ENCODE measurements around the gene AMOTL2.

Gene AMOTL2

DNA sequence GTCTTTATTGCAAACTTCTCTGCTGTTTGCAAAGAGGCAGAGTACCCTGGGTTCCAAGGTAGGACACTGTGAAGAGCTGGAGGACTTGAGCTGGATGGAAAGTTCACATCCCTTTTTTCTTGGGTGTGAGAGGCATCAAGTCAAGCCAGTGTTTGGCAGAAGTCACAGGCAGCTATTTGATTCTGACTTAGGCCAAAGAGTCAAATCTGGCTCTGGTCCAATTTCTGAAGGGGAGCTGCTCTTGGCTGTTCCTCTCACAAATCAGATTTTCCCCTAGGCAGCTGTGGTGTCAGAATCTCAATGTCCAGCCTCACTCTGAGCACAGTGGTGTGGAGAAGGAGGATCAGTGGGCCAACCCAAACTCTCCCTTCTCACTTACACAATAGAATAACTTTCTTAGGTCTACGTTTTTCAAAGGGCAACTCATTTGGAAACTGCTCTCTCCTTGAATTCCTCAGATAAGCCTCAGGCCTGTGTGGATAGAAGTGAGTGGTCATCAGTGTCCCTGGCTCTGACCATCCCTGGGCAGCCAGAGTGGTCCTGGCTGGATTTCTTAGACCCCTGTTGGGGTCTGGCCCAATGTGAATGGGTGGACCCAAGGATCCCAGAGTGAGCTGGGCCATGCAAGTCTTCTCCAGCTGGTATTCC lies 18.2 kb upstream of the AMOTL2 start:
- H4K20me1 ChIP-seq (ENCODE audit: insufficient read depth, low read length): no peaks in the 10 kb centered on the region
- no peaks in the 10 kb centered on the region for H3K36me3 ChIP-seq (replicated peaks; ENCODE audit: low read depth, low read length)
- H3K27me3 ChIP-seq (ENCODE audit: low read depth, low read length): peaks cover 26% of the 10 kb centered on the region
- H3K79me2 ChIP-seq (ENCODE audit: low read length): no peaks in the 10 kb centered on the region
- no peak overlapping the region for H3K27ac ChIP-seq (ENCODE audit: low read length)
- peaks cover 12% of the 10 kb centered on the region for H3K4me1 ChIP-seq (ENCODE audit: low read length)
- TF ChIP-seq EZH2phosphoT487 (IDR thresholded peaks at IDR 0.05; ENCODE audit: low read depth): no peak
- TF ChIP-seq CTCF (IDR thresholded peaks at IDR 0.05; ENCODE audit: low read depth, low read length): no peak
- H3K9ac ChIP-seq (ENCODE audit: low read length): no peak overlapping the region
- no peak overlapping the region for H3K4me3 ChIP-seq (ENCODE audit: low read length)
- H3K4me2 ChIP-seq (ENCODE audit: low read length): no peak overlapping the region
- no peak overlapping the region for H2AFZ ChIP-seq (ENCODE audit: low read depth, low read length)
- H3K9me3 ChIP-seq (ENCODE audit: insufficient read depth, low read length): no peaks in the 10 kb centered on the region; the same call in 1 of the 2 replicates

GRCh38 chr3:134389865-134390264 lies 15.6 kb upstream of the AMOTL2 start:
- Histone ChIP-seq H3K4me3 (ENCODE audit: low read length) (no peak overlapping the region), H3K9me3 (ENCODE audit: insufficient read depth, low read length) (no peaks in the 10 kb centered on the region; the same call in 1 of the 2 replicates), H3K4me1 (ENCODE audit: low read length) (peaks cover 12% of the 10 kb centered on the region), H3K4me2 (ENCODE audit: low read length) (no peak overlapping the region), H2AFZ (ENCODE audit: low read depth, low read length) (no peak overlapping the region), H4K20me1 (ENCODE audit: insufficient read depth, low read length) (no peaks in the 10 kb centered on the region), H3K27ac (ENCODE audit: low read length) (no peak overlapping the region), H3K79me2 (ENCODE audit: low read length) (no peaks in the 10 kb centered on the region), H3K36me3 (replicated peaks; ENCODE audit: low read depth, low read length) (no peaks in the 10 kb centered on the region), H3K27me3 (ENCODE audit: low read depth, low read length) (peaks cover 21% of the 10 kb centered on the region), H3K9ac (ENCODE audit: low read length) (no peak overlapping the region)
- TF ChIP-seq CTCF (IDR thresholded peaks at IDR 0.05; ENCODE audit: low read depth, low read length) (no peak), EZH2phosphoT487 (IDR thresholded peaks at IDR 0.05; ENCODE audit: low read depth) (no peak)

GRCh38 chr3:134388788-134389485 lies 14.7 kb upstream of the AMOTL2 start:
- Histone ChIP-seq H3K27ac (ENCODE audit: low read length) (no peak overlapping the region), H3K4me1 (ENCODE audit: low read length) (peaks cover 12% of the 10 kb centered on the region), H2AFZ (ENCODE audit: low read depth, low read length) (0 out of 2 replicates have a peak overlapping the region, but pooled peaks have one; percentile 19), H4K20me1 (ENCODE audit: insufficient read depth, low read length) (no peaks in the 10 kb centered on the region), H3K9me3 (ENCODE audit: insufficient read depth, low read length) (no peaks in the 10 kb centered on the region; the same call in 1 of the 2 replicates), H3K4me2 (ENCODE audit: low read length) (peak overlapping the region; percentile 17), H3K4me3 (ENCODE audit: low read length) (no peak overlapping the region), H3K79me2 (ENCODE audit: low read length) (no peaks in the 10 kb centered on the region), H3K9ac (ENCODE audit: low read length) (no peak overlapping the region), H3K36me3 (replicated peaks; ENCODE audit: low read depth, low read length) (no peaks in the 10 kb centered on the region), H3K27me3 (ENCODE audit: low read depth, low read length) (peaks cover 21% of the 10 kb centered on the region)
- TF ChIP-seq EZH2phosphoT487 (IDR thresholded peaks at IDR 0.05; ENCODE audit: low read depth) (no peak), CTCF (IDR thresholded peaks at IDR 0.05; ENCODE audit: low read depth, low read length) (no peak)

- TF ChIP-seq CTCF (IDR thresholded peaks at IDR 0.05; ENCODE audit: low read depth, low read length) (no peak), EZH2phosphoT487 (IDR thresholded peaks at IDR 0.05; ENCODE audit: low read depth) (no peak)
- H3K27me3 ChIP-seq (ENCODE audit: low read depth, low read length): peaks cover 21% of the 10 kb centered on the region
- no peaks in the 10 kb centered on the region for H4K20me1 ChIP-seq (ENCODE audit: insufficient read depth, low read length)
- H3K27ac ChIP-seq (ENCODE audit: low read length): no peak overlapping the region
- no peaks in the 10 kb centered on the region for H3K36me3 ChIP-seq (replicated peaks; ENCODE audit: low read depth, low read length)
- no peaks in the 10 kb centered on the region for H3K79me2 ChIP-seq (ENCODE audit: low read length)
- peak overlapping the region; percentile 17 for H3K4me2 ChIP-seq (ENCODE audit: low read length)
- H3K9ac ChIP-seq (ENCODE audit: low read length): no peak overlapping the region
- 0 out of 2 replicates have a peak overlapping the region, but pooled peaks have one; percentile 19 for H2AFZ ChIP-seq (ENCODE audit: low read depth, low read length)
- H3K4me1 ChIP-seq (ENCODE audit: low read length): peaks cover 12% of the 10 kb centered on the region
- H3K4me3 ChIP-seq (ENCODE audit: low read length): no peak overlapping the region
- no peaks in the 10 kb centered on the region; the same call in 1 of the 2 replicates for H3K9me3 ChIP-seq (ENCODE audit: insufficient read depth, low read length)
Measured at GRCh38 chr3:134388292-134388691, 14.0 kb upstream of the AMOTL2 start.

All from OCI-LY3 (cell line).